ENCODE results near the gene PDCD4.

GRCh38 chr10:110843796-110844616, 27.7 kb upstream of the PDCD4 start:
- TF ChIP-seq CTCF (IDR thresholded peaks at IDR 0.05) = no peak
- no peak for TF ChIP-seq ZFX (IDR thresholded peaks at IDR 0.05; ENCODE audit: borderline replicate concordance)

Measured in 22Rv1 (cell line).